Measurements from ENCODE around the gene GLRX3. TPM values are rescaled to one million over a fixed set of nuclear protein-coding genes. Genes with fewer than 3 reads are reported as not detected.
A peak's percentile ranks its signal among the peaks of the same experiment; 100 is the strongest.

The GLRX3 gene
- total and polyA plus RNA-seq, 2 donors (not counting 1 experiment from before 2014, with no cell fraction given): 26.9 to 45.4 TPM

- WGBS (ENCODE audit: insufficient coverage): 1% methylated on average over 49 of the region's 49 CpGs
- Histone ChIP-seq H4K20me1 (ENCODE audit: control insufficient read depth, insufficient read depth, low read length, poor library complexity, severe bottlenecking) (peaks cover 10% of the 10 kb centered on the region), H3K9me3 (ENCODE audit: control extremely low read depth in 1 of 3, control insufficient read depth in 2 of 3, insufficient read depth in 1 of 3, low read length in 2 of 3) (no peaks in the 10 kb centered on the region), H3K4me1 (ENCODE audit: control insufficient read depth in 2 of 2, insufficient read depth in 2 of 2, low read length in 2 of 2) (peaks cover 21 to 23% of the 10 kb centered on the region in 2 donors), H3K9ac (ENCODE audit: low read length) (peak overlapping the region; percentile 83), H3K27ac (ENCODE audit: low read length in 2 of 2) (peak overlapping the region; percentile 87 to 96), H3K4me3 (ENCODE audit: control extremely low read depth in 1 of 5, extremely low read depth in 1 of 5, insufficient read depth in 1 of 5, low read depth in 2 of 5, low read length in 4 of 5) (peak overlapping the region; percentile 91 to 98 (median 95)), H2AFZ (ENCODE audit: insufficient read depth, low read depth, low read length, poor library complexity, severe bottlenecking) (peak overlapping the region; percentile 97), H3K79me2 (ENCODE audit: control insufficient read depth, insufficient read depth, low read length) (peaks cover 11% of the 10 kb centered on the region), H3K27me3 (replicated peaks in 1 of 4; ENCODE audit: control extremely low read depth in 1 of 4, control insufficient read depth in 3 of 4, insufficient read depth in 4 of 4, low read length in 3 of 4) (no peaks in the 10 kb centered on the region), H3K4me2 (replicated peaks; ENCODE audit: low read depth, low read length, poor library complexity, severe bottlenecking) (peak overlapping the region; percentile 89), H3K36me3 (replicated peaks in 1 of 2; ENCODE audit: control extremely low read depth in 1 of 2, control insufficient read depth in 1 of 2, extremely low read depth in 1 of 2, insufficient read depth in 2 of 2, low read length in 1 of 2) (peaks cover 0 to 2% of the 10 kb centered on the region in 2 experiments)
- Mint-ChIP-seq H3K4me1 (peaks cover 42% of the 10 kb centered on the region), H3K27ac (peak overlapping the region; percentile 99), H3K9me3 (ENCODE audit: insufficient read depth) (no peaks in the 10 kb centered on the region), H3K4me3 (peak overlapping the region; percentile 99), H3K27me3 (no peaks in the 10 kb centered on the region)
- ATAC-seq (ENCODE audit: low read depth) (peak; percentile 77), DNase-seq (peak; percentile 97)
- CTCF ChIA-PET: interaction anchor here (1.2 to 4.1 kb wide), 7 partner anchors 11 to 190 kb away, joined by 3 to 49 read pairs (median 8); partner anchors contain the start of gene GLRX3
- TF ChIP-seq EZH2 (IDR thresholded peaks at IDR 0.05; ENCODE audit: borderline replicate concordance, insufficient read depth, low read depth, low read length, poor library complexity, severe bottlenecking): no peak
- TF ChIP-seq CTCF (IDR thresholded peaks at IDR 0.05): no peak
- intact Hi-C loops (cut with micrococcal nuclease): loop anchor here (1.0 to 10.0 kb wide), 4 partner anchors 644 to 1964 kb away; partner anchors contain the start of genes MGMT and PPP2R2D
- POLR2A ChIA-PET: interaction anchor here (0.5 to 3.1 kb wide), 7 partner anchors 25 to 1892 kb away, joined by 3 to 45 read pairs (median 5); partner anchors contain the start of genes GLRX3 and MGMT
These were observed 24.9 kb upstream of the GLRX3 start for GRCh38 chr10:130111113-130111851.
